Spleen (tissue), 7 donors: ENCODE measurements around the gene PLXND1.
A peak's percentile ranks its signal among the peaks of the same experiment; 100 is the strongest.

Experiments
- POLR2A ChIP-seq, 3 donors: fragments of 450-650 bp; IDR thresholded peaks; one replicate each; pipeline ENCODE4 v1.5.1; 2017; ENCODE audit warnings: antibody characterized with exemption in 3 of 3, mild to moderate bottlenecking in 1 of 3
- POLR2AphosphoS5 ChIP-seq, 3 donors: sonication (generic); formaldehyde crosslinking; IDR thresholded peaks; one replicate each; pipeline ENCODE4 v1.5.1; 2017; ENCODE audit warnings: antibody characterized with exemption in 3 of 3
- TF ChIP-seq, protein P1 (sequence below), 11 experiments: fragments of 200-600 bp in 7 of 11; fragments of 450-650 bp in 4 of 11; sonication (generic) in 4 of 11; IDR thresholded peaks in 8 of 11; conservative IDR thresholded peaks in 3 of 11; 1 replicate in 7 of 11; 2 replicates in 4 of 11; pipeline versions ENCODE4 v1.4.0 to v1.8.0; 2016 to 2021; ENCODE audit warnings: antibody characterized with exemption in 11 of 11, inconsistent platforms in 4 of 11, mild to moderate bottlenecking in 1 of 11
- donor health status: DM: no; HTN: no; CAD: no; lungs with moderate emphysema.
- donor health status: DM: no; HTN: no; CAD: no.
- donor health status: DM: no; HTN: no; CAD: no.

DNA sequence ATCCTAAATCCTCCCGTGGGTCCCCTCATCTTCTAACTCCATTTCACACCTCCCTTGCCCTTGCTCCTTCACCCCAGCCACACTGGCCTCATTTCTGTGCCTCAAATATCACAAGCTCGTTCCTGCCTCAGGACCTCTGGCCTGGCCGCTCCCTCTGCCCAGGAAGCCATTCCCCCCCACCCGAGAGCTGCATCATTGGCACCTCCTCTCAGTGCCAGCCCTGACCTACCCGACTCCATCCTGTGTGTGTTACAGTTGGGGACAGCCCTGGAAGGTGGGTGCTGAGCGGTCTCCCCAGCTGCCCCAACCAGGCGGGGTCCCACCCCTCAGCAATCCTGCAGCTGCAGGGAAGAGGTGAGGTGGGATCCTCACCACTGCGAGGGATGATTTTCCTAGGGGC, 14.5 kb downstream of the PLXND1 start:
- TF ChIP-seq, protein P1, sequence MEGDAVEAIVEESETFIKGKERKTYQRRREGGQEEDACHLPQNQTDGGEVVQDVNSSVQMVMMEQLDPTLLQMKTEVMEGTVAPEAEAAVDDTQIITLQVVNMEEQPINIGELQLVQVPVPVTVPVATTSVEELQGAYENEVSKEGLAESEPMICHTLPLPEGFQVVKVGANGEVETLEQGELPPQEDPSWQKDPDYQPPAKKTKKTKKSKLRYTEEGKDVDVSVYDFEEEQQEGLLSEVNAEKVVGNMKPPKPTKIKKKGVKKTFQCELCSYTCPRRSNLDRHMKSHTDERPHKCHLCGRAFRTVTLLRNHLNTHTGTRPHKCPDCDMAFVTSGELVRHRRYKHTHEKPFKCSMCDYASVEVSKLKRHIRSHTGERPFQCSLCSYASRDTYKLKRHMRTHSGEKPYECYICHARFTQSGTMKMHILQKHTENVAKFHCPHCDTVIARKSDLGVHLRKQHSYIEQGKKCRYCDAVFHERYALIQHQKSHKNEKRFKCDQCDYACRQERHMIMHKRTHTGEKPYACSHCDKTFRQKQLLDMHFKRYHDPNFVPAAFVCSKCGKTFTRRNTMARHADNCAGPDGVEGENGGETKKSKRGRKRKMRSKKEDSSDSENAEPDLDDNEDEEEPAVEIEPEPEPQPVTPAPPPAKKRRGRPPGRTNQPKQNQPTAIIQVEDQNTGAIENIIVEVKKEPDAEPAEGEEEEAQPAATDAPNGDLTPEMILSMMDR (IDR thresholded peaks at IDR 0.05 in 8 of 11, conservative IDR thresholded peaks at IDR 0.05 in 3 of 11), result no peak
- no peak for TF ChIP-seq POLR2A (IDR thresholded peaks at IDR 0.05)
- TF ChIP-seq POLR2AphosphoS5 (IDR thresholded peaks at IDR 0.05), result peak; percentile 27 to 52 (median 32)
